Measurements from ENCODE around the gene TAS2R30. TPM values are rescaled to one million over a fixed set of nuclear protein-coding genes. Genes with fewer than 3 reads are reported as not detected.

Gene TAS2R30
- total and polyA plus RNA-seq, 9 of the 15 experiments (the other 6 are each of a cell fraction or from before 2014, with no cell fraction given): 0.11 to 4.0 (median 0.99) TPM; not detected in 3

GRCh38 chr12:11171145-11171968 is 36.9 kb upstream of the TAS2R30 start, which contains the start of gene SMIM10L1 (continued):
- TF ChIP-seq DIDO1 (tag; IDR thresholded peaks at IDR 0.05; ENCODE audit: low read depth): no peak
- no peak for TF ChIP-seq SREBF2 (CRISPR knock-in tag; IDR thresholded peaks at IDR 0.05)
- TF ChIP-seq FOXK2 (conservative IDR thresholded peaks at IDR 0.05 in 1 of 2, IDR thresholded peaks at IDR 0.05 in 1 of 2; ENCODE audit: low read depth in 2 of 2): 0 out of 4 replicates have a peak, but pooled peaks of 1 of the 2 experiments have one; percentile 11
- TF ChIP-seq NR0B1 (IDR thresholded peaks at IDR 0.05; ENCODE audit: partially characterized antibody): no peak
- peak; percentile 65 to 94 (median 92) for TF ChIP-seq YY1 (IDR thresholded peaks at IDR 0.05; ENCODE audit: borderline replicate concordance in 1 of 3, control insufficient read depth in 1 of 3, extremely low read depth in 1 of 3, insufficient read depth in 3 of 3, insufficient read length in 1 of 3, insufficient replicate concordance in 2 of 3, low read depth in 1 of 3, low read length in 2 of 3)
- TF ChIP-seq C11orf30 (IDR thresholded peaks at IDR 0.05; ENCODE audit: low read depth): peak; percentile 52
- TF ChIP-seq TOE1 (IDR thresholded peaks at IDR 0.05; ENCODE audit: borderline replicate concordance): 0 out of 2 replicates have a peak, but pooled peaks have one; percentile 47
- no peak for TF ChIP-seq TOE1 (CRISPR knock-in tag; IDR thresholded peaks at IDR 0.05; ENCODE audit: borderline replicate concordance, low read depth)
- no peak for TF ChIP-seq ZNF644 (tag; IDR thresholded peaks at IDR 0.05; ENCODE audit: low read depth)
- TF ChIP-seq ZNF124 (CRISPR knock-in tag; IDR thresholded peaks at IDR 0.05): no peak
- no peak for TF ChIP-seq SLC30A9 (CRISPR knock-in tag; IDR thresholded peaks at IDR 0.05)
- peak; percentile 27 for TF ChIP-seq PHF20 (IDR thresholded peaks at IDR 0.05; ENCODE audit: partially characterized antibody)
- no peak for TF ChIP-seq TEAD2 (tag; IDR thresholded peaks at IDR 0.05)
- peak; percentile 55 for TF ChIP-seq TBP (optimal IDR thresholded peaks at IDR 0.05; ENCODE audit: low read depth, low read length)
- peak; percentile 53; the same call in 1 of the 2 replicates for TF ChIP-seq KAT7 (CRISPR knock-in tag; IDR thresholded peaks at IDR 0.05; ENCODE audit: borderline replicate concordance)
- TF ChIP-seq RREB1 (CRISPR knock-in tag; IDR thresholded peaks at IDR 0.05): no peak
- no peak for TF ChIP-seq MITF (IDR thresholded peaks at IDR 0.05)
- TF ChIP-seq ELF4 (CRISPR knock-in tag; IDR thresholded peaks at IDR 0.05): no peak
- TF ChIP-seq ZNF561 (CRISPR knock-in tag; conservative IDR thresholded peaks at IDR 0.05): no peak
